ENCODE results near the gene RNF208. TPM values are rescaled to one million over a fixed set of nuclear protein-coding genes. Genes with fewer than 3 reads are reported as not detected.

Gene RNF208
- total RNA-seq, 3 donors from 2014 or later, result 1.5 to 2.9 (median 1.8) TPM

DNA sequence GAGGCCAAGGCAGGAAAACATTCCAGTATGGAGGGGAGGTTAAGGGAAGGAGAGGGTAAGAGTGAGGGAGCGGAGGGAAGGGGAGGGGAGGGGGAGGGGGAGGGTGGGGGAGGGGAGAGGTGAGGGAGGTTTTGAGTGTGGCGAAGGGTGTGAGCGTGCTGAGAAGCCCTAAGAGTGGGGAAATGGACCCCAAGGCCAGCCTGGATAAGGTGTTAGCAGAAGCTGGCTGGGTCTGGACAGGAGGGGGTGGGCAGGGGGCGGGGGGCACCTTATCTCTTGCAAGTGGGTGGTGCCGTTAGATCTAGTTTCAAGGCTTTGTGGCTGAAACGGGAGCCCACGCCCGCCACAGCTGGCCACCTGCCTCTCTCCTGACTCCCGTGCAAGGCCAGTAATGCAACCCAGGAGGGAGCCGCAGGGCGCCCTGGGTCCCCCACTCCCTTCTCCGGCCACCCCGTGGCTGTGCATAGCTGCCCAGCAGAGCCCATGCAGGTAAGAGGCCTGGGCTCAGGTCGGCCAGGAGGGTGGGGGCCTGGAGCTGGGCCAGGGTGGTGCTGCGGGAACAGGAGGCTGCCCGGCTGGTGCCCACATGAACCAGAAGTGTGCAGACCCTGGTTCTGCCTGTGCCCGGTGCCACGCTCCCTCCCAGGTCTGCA, 5.9 kb upstream of the RNF208 start:
- Histone ChIP-seq H3K4me1 (peaks cover 7% of the 10 kb centered on the region in 2 donors), H3K9me3 (no peaks in the 10 kb centered on the region), H3K27me3 (peaks cover 9 to 50% of the 10 kb centered on the region in 2 donors), H3K36me3 (no peaks in the 10 kb centered on the region), H3K4me3 (no peak overlapping the region), H3K27ac (no peak overlapping the region)
- intact Hi-C loops (cut with DNase I; ENCODE audit: low total_unique reads), result loop anchor here (5.0 kb wide), 1 partner anchor 96 kb away; no protein-coding TSS in a partner anchor
- TF ChIP-seq POLR2A (IDR thresholded peaks at IDR 0.05), result no peak
- TF ChIP-seq, protein P1, sequence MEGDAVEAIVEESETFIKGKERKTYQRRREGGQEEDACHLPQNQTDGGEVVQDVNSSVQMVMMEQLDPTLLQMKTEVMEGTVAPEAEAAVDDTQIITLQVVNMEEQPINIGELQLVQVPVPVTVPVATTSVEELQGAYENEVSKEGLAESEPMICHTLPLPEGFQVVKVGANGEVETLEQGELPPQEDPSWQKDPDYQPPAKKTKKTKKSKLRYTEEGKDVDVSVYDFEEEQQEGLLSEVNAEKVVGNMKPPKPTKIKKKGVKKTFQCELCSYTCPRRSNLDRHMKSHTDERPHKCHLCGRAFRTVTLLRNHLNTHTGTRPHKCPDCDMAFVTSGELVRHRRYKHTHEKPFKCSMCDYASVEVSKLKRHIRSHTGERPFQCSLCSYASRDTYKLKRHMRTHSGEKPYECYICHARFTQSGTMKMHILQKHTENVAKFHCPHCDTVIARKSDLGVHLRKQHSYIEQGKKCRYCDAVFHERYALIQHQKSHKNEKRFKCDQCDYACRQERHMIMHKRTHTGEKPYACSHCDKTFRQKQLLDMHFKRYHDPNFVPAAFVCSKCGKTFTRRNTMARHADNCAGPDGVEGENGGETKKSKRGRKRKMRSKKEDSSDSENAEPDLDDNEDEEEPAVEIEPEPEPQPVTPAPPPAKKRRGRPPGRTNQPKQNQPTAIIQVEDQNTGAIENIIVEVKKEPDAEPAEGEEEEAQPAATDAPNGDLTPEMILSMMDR (IDR thresholded peaks at IDR 0.05), result no peak
- TF ChIP-seq POLR2AphosphoS5 (IDR thresholded peaks at IDR 0.05), result no peak
- no peak for DNase-seq (ENCODE audit: low spot score in 2 of 2)

DNA sequence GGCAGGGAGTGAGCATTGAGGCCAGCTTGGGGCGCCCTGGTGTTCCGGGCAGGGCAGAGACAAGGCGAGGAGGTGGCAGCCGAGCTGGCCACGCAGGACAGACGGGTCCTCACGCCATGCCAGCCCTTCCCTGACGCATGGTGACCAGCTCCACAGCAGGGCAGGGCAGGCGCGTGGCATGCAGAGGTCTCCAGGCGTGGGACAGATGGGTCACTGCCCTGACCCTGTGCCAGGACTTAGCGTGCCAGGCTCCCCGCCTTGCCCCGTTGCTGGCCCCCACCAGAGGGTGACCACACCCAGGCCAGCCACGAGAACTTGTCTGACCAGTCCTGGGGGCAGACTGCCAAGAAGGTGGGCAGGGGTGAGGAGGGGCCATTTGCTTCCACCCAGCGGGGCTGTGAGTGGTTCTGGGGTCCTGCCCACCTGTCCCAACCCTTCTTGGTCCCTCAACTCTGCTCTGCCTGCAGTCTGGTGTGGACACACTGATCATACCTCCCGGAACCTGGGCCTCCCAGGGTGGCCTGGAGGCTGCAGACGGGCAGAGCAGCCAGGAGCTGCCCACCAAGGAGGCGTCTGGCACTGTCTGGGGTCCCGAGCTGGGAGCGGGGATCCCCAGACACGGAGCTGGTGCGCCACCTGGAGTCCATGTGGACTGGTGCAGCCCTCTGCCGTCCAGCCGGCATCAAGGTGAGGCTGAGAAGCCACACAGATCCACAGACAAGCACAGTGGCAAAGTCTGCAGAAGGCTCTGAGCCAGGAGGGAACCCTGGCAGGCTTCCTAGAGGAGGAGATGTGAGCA, 5.2 kb upstream of the RNF208 start, which contains the start of gene RNF224:
Gene RNF224, plus strand, starts transcription at position 449 of the 799 bp plus-strand sequence. CDS start 834 bp downstream, outside the sequence.
- Histone ChIP-seq H3K27me3 (peaks cover 4 to 43% of the 10 kb centered on the region in 2 donors), H3K4me3 (peak within 1 kb of the TSS in 2 of 3 donors; percentile 6 to 25), H3K27ac (peak within 1 kb of the TSS; percentile 53 to 78), H3K4me1 (peaks cover 7% of the 10 kb centered on the region in 2 donors), H3K9me3 (no peaks in the 10 kb centered on the region), H3K36me3 (no peaks in the 10 kb centered on the region)
- TF ChIP-seq POLR2A (IDR thresholded peaks at IDR 0.05) (no peak), POLR2AphosphoS5 (IDR thresholded peaks at IDR 0.05) (peak in 1 of 3 donors; percentile 61)
- TF ChIP-seq, protein P1 (IDR thresholded peaks at IDR 0.05), result peak; percentile 57 to 99 (median 89)
- DNase-seq (ENCODE audit: low spot score in 2 of 2), result peak; percentile 76 to 89
- intact Hi-C loops (cut with DNase I; ENCODE audit: low total_unique reads), result loop anchor here (5.0 kb wide), 1 partner anchor 95 kb away; no protein-coding TSS in a partner anchor

DNA sequence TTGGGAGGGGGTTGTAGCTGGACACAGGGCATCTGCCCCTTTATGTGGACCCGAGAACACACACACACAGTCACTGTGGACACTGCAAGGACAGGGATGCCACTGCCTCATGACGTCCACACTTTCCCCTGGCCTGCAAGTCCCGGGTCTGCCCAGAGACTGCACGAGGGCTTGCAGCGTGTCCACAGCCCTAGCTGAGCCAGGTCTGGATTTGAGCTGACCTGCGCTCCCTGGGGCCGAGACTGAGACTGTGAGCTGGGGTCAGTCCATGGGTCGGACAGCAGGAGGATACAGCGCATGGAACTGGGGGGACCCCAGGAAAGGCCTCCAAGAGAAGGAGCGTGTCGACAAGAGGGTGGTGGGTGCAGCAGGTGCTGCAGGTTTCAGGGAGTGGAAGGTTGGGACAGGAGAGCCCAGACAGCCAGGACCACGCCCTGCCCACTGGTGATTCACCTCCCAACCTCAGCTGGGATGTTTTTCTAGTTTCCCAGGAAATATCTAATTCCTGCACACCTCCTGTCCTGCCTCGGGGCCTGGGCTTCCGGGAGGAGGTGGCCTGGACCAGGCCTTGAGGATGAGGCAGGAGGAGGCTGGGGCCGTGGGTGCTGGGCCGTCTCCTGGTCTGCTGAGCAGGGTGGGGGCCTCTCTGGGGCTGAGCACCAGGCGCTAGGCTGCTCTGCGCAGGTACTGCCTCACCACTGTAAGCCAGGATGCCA, 4.5 kb upstream of the RNF208 start:
- intact Hi-C loops (cut with DNase I; ENCODE audit: low total_unique reads), result loop anchor here (5.0 kb wide), 1 partner anchor 94 kb away; no protein-coding TSS in a partner anchor
- no peaks in the 10 kb centered on the region for H3K36me3 ChIP-seq
- TF ChIP-seq, protein P1 (IDR thresholded peaks at IDR 0.05), result no peak
- TF ChIP-seq POLR2AphosphoS5 (IDR thresholded peaks at IDR 0.05) (no peak), POLR2A (IDR thresholded peaks at IDR 0.05) (no peak)
- H3K27ac ChIP-seq, result peak overlapping the region; percentile 53 to 78
- H3K4me3 ChIP-seq, result peak overlapping the region in 1 of 3 donors; percentile 25
- H3K9me3 ChIP-seq, result no peaks in the 10 kb centered on the region
- peaks cover 7% of the 10 kb centered on the region in 2 donors for H3K4me1 ChIP-seq
- H3K27me3 ChIP-seq, result peaks cover 4 to 35% of the 10 kb centered on the region in 2 donors
- DNase-seq (ENCODE audit: low spot score in 2 of 2), result no peak

DNA sequence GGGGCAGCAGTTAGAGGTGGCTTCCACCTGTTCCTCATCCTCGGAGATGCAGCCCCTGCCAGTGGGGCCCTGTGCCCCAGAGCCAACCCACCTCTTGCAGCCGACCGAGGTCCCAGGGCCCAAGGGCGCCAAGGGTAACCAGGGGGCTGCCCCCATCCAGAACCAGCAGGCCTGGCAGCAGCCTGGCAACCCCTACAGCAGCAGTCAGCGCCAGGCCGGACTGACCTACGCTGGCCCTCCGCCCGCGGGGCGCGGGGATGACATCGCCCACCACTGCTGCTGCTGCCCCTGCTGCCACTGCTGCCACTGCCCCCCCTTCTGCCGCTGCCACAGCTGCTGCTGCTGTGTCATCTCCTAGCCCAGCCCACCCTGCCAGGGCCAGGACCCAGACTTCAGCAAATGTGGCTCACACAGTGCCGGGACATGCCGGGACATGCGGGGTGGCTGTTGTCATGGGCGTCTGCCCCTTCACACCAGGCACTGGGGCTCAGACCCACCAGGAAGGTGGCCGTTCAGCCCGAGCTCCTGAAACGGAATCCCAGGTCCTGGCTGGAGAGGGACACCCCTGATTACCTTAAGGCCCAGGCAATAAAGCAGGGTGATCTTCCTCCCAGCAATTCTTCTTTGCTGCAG, 3.8 kb upstream of the RNF208 start:
- intact Hi-C loops (cut with DNase I; ENCODE audit: low total_unique reads), result loop anchor here (5.0 kb wide), 1 partner anchor 94 kb away; no protein-coding TSS in a partner anchor
- Histone ChIP-seq H3K4me1 (peaks cover 7% of the 10 kb centered on the region in 2 donors), H3K27me3 (peaks cover 4 to 28% of the 10 kb centered on the region in 2 donors), H3K9me3 (no peaks in the 10 kb centered on the region), H3K27ac (peak overlapping the region; percentile 53 to 78), H3K36me3 (no peaks in the 10 kb centered on the region), H3K4me3 (no peak overlapping the region)
- TF ChIP-seq POLR2A (IDR thresholded peaks at IDR 0.05) (no peak), POLR2AphosphoS5 (IDR thresholded peaks at IDR 0.05) (no peak)
- TF ChIP-seq, protein P1 (IDR thresholded peaks at IDR 0.05), result no peak
- DNase-seq (ENCODE audit: low spot score in 2 of 2), result no peak

Measured in breast epithelium (tissue), 4 donors.